ENCODE data around the gene PRDM16.

Gene PRDM16

GRCh38 chr1:3226701-3227350 lies 157.8 kb downstream of the PRDM16 start:
- H3K9me3 ChIP-seq (ENCODE audit: insufficient read depth, low read length, severe bottlenecking): no peaks in the 10 kb centered on the region
- no peak overlapping the region for H3K9ac ChIP-seq (ENCODE audit: low read depth, low read length)
- no peaks in the 10 kb centered on the region for H3K36me3 ChIP-seq (ENCODE audit: insufficient read depth, low read length)
- no peak overlapping the region for H3K4me2 ChIP-seq (ENCODE audit: insufficient read depth, low read length)
- H2AFZ ChIP-seq (ENCODE audit: low read depth, low read length): no peak overlapping the region
- no peak for ATAC-seq (ENCODE audit: insufficient read depth, low read depth)
- H3K4me3 ChIP-seq (ENCODE audit: low read depth in 1 of 2, low read length in 2 of 2): no peak overlapping the region
- H3K27ac ChIP-seq (ENCODE audit: low read length): no peak overlapping the region
- peaks cover 5% of the 10 kb centered on the region for H3K27me3 ChIP-seq (ENCODE audit: insufficient read depth, low read length, poor library complexity)
- TF ChIP-seq EZH2 (IDR thresholded peaks at IDR 0.05; ENCODE audit: borderline replicate concordance, low read depth, low read length, severe bottlenecking): no peak
- TF ChIP-seq, protein P1, sequence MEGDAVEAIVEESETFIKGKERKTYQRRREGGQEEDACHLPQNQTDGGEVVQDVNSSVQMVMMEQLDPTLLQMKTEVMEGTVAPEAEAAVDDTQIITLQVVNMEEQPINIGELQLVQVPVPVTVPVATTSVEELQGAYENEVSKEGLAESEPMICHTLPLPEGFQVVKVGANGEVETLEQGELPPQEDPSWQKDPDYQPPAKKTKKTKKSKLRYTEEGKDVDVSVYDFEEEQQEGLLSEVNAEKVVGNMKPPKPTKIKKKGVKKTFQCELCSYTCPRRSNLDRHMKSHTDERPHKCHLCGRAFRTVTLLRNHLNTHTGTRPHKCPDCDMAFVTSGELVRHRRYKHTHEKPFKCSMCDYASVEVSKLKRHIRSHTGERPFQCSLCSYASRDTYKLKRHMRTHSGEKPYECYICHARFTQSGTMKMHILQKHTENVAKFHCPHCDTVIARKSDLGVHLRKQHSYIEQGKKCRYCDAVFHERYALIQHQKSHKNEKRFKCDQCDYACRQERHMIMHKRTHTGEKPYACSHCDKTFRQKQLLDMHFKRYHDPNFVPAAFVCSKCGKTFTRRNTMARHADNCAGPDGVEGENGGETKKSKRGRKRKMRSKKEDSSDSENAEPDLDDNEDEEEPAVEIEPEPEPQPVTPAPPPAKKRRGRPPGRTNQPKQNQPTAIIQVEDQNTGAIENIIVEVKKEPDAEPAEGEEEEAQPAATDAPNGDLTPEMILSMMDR (IDR thresholded peaks at IDR 0.05; ENCODE audit: borderline replicate concordance, extremely low read depth, low read length, poor library complexity, severe bottlenecking): no peak
- H4K20me1 ChIP-seq (ENCODE audit: insufficient read depth, low read length): peaks cover 7% of the 10 kb centered on the region; the same call in 1 of the 2 replicates
- DNase-seq: no peak
- H3K79me2 ChIP-seq (ENCODE audit: insufficient read depth, low read length): no peaks in the 10 kb centered on the region
- no peaks in the 10 kb centered on the region for H3K4me1 ChIP-seq (ENCODE audit: insufficient read depth, low read length)

GRCh38 chr1:3227351-3227704 lies 158.3 kb downstream of the PRDM16 start:
- Histone ChIP-seq H3K4me3 (ENCODE audit: low read depth in 1 of 2, low read length in 2 of 2) (no peak overlapping the region), H4K20me1 (ENCODE audit: insufficient read depth, low read length) (peaks cover 7% of the 10 kb centered on the region; the same call in 1 of the 2 replicates), H3K79me2 (ENCODE audit: insufficient read depth, low read length) (no peaks in the 10 kb centered on the region), H3K27me3 (ENCODE audit: insufficient read depth, low read length, poor library complexity) (peaks cover 5% of the 10 kb centered on the region), H3K9me3 (ENCODE audit: insufficient read depth, low read length, severe bottlenecking) (no peaks in the 10 kb centered on the region), H3K36me3 (ENCODE audit: insufficient read depth, low read length) (no peaks in the 10 kb centered on the region), H3K4me2 (ENCODE audit: insufficient read depth, low read length) (no peak overlapping the region), H3K9ac (ENCODE audit: low read depth, low read length) (no peak overlapping the region), H3K4me1 (ENCODE audit: insufficient read depth, low read length) (no peaks in the 10 kb centered on the region), H3K27ac (ENCODE audit: low read length) (no peak overlapping the region), H2AFZ (ENCODE audit: low read depth, low read length) (no peak overlapping the region)
- TF ChIP-seq, protein P1 (IDR thresholded peaks at IDR 0.05; ENCODE audit: borderline replicate concordance, extremely low read depth, low read length, poor library complexity, severe bottlenecking): no peak
- DNase-seq (no peak), ATAC-seq (ENCODE audit: insufficient read depth, low read depth) (no peak)

DNA sequence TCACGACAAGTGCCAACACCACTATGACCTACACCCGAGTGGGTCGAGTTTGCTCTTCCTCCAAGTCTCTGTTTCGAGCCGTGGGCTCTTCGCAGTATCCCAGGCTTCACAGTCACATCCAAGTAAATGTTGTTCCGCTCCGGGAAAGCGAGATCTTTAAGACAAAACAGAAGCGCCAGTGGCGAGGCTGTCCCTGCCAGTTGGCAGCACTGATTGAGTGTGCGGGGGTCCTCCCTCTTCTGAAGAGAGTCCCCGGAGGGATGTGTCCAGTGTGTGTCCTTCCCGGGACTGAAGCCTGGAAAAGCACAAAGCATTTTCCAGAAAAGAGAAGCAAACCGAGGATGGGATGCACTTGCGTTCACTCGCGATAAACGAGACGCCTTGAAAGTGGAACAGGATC lies 158.9 kb downstream of the PRDM16 start:
- H3K27ac ChIP-seq (ENCODE audit: low read length): no peak overlapping the region
- peaks cover 7% of the 10 kb centered on the region; the same call in 1 of the 2 replicates for H4K20me1 ChIP-seq (ENCODE audit: insufficient read depth, low read length)
- no peak overlapping the region for H3K4me3 ChIP-seq (ENCODE audit: low read depth in 1 of 2, low read length in 2 of 2)
- H3K79me2 ChIP-seq (ENCODE audit: insufficient read depth, low read length): no peaks in the 10 kb centered on the region
- peaks cover 5% of the 10 kb centered on the region for H3K27me3 ChIP-seq (ENCODE audit: insufficient read depth, low read length, poor library complexity)
- DNase-seq: no peak
- H3K4me1 ChIP-seq (ENCODE audit: insufficient read depth, low read length): no peaks in the 10 kb centered on the region
- no peaks in the 10 kb centered on the region for H3K36me3 ChIP-seq (ENCODE audit: insufficient read depth, low read length)
- ATAC-seq (ENCODE audit: insufficient read depth, low read depth): no peak
- no peak overlapping the region for H3K9ac ChIP-seq (ENCODE audit: low read depth, low read length)
- H3K9me3 ChIP-seq (ENCODE audit: insufficient read depth, low read length, severe bottlenecking): no peaks in the 10 kb centered on the region
- no peak overlapping the region for H2AFZ ChIP-seq (ENCODE audit: low read depth, low read length)
- H3K4me2 ChIP-seq (ENCODE audit: insufficient read depth, low read length): no peak overlapping the region
- TF ChIP-seq, protein P1 (IDR thresholded peaks at IDR 0.05; ENCODE audit: borderline replicate concordance, extremely low read depth, low read length, poor library complexity, severe bottlenecking): no peak
- no peak for TF ChIP-seq EZH2 (IDR thresholded peaks at IDR 0.05; ENCODE audit: borderline replicate concordance, low read depth, low read length, severe bottlenecking)
